HG03439 (cell line): Measurements from ENCODE around the gene HOXC11.

ENCODE experiments used
- ATAC-seq: cut with Tn5 transposase; IDR thresholded peaks from one replicate; pipeline ENCODE4 v1.9.1; 2021; ENCODE audit warnings: mild to moderate bottlenecking, moderate library complexity; ENCODE audit not compliant: unreplicated experiment

HOXC11 gene

DNA sequence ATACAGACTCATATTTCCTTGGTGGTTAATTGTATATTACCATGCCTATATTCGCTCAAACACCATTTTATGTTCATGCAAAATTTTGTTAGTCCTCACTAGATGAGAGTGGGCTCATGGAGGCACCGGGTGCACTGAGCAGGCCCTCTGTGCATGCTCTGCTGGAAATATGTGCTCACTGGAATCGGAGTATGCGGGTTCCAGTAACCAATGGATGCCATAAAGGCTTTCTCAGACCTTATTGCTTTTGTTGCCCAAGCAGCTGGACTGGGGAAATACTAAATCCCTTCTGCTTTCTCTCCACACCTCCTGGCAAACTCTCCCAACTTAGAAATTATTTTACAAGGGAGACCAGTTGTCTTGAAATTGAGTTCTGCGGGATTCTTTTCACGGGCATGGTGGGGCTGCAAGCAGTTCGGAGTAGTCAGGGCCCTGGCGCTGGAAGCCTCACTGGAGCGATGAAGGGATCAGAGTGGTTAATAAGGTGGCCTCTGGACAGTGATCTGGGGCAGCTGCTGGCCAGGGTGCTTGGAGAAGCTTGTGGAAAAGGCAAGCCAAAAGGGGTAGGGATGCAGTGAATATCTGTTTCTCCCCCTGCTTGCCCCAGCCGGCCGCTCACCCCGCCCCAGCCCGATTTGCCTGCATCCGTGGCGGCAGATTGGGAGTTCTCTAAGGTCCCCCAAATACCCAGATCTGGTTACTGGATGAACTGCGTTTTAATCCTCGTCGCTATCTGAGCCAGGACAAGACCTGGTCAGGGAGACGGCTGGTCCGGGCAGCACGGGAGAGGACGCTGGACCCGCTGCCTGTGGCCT, 47.9 kb downstream of the HOXC11 start:
- no peak for ATAC-seq

DNA sequence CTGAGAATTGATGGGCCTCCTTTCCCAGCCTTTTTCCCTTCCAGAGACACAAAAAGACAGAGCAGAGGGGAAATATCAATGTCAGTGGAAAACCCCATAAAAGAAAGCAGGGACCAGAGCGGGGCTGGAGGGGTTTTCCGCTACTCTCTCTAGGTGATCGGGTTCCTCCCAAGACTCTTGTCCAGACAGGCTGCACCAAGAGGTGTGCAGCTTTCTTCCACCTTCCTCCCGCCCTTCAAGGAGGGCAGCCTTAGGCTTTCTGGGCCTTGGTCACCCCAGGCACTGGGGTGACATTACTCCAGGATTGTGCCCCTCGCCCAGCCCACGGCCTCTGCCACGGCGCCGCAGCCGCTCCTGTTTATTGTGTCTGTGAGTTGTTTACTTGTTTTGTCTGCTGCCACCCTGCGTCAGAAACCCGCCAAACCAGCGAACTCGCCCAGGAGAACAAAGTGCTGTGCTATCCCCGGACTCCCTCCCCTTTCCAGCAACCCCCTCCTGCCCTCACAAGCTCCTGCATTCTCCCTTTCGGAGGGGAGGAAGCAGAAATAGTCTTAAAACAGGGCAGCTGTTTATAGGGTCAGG, 48.6 kb downstream of the HOXC11 start:
- ATAC-seq: no peak

DNA sequence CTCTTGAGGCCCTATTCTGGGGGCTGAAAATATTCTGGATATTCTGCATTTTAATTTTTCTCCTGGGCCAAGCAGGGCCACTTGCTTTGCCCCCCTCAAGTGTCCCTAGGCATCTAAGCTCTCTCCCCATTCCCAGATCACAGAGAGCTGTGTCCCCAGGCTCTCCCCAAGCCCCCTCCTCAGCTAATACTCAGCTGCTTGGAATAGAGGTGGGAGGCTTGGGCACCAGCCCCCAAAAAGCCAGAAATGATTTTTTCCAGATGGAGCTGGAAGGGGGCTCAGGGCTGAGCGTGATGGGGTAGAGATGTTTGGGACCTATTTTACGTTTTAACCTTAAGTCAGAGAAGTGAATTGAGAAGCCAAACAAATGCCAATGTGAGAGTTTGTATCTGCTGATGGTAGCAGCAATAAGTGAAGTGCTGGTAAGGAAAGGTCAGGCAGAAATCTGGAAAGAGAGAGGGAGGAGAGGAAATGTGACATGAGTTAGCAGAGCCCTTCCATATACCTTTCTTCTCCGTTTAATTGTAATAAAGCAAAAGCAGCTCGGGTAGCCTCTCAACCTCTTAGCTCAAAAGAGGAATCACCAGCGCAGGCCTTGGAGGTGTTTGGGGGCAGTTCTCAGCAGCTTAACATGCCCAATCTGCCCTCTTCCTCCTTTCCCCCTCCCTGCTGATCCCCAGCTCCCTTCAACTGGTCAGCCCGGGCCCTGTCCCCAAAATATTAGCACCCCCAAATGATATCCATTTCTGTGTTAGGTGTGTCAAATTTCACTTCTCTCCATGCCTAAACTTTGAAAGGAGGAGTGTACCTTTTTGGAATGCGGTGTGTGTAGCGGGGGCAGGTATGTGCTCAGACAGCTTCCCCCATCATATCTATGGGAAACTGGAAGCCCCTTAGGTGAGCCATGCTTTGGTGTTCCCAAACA, 50.3 kb downstream of the HOXC11 start:
- no peak for ATAC-seq

DNA sequence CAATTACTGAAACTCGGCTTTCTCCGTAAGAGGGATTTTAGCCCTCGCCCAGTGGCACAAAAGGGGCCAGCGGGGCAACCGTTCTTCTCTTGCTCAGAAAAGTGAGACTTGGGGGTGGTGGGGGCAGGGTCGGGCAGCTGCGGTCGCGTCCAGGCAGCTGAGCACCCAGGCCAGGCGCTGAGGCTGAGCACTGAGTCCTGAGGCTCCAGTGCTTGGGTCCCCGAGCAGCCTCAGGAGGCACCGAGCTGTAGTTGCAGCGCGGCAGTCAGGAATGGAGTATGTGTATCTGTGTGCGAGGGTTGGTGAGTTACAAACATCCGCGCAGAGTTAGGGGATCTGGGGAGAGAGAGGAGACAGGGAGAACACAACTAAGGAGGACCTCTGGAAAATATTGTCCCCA, 51.2 kb downstream of the HOXC11 start:
- ATAC-seq: no peak

DNA sequence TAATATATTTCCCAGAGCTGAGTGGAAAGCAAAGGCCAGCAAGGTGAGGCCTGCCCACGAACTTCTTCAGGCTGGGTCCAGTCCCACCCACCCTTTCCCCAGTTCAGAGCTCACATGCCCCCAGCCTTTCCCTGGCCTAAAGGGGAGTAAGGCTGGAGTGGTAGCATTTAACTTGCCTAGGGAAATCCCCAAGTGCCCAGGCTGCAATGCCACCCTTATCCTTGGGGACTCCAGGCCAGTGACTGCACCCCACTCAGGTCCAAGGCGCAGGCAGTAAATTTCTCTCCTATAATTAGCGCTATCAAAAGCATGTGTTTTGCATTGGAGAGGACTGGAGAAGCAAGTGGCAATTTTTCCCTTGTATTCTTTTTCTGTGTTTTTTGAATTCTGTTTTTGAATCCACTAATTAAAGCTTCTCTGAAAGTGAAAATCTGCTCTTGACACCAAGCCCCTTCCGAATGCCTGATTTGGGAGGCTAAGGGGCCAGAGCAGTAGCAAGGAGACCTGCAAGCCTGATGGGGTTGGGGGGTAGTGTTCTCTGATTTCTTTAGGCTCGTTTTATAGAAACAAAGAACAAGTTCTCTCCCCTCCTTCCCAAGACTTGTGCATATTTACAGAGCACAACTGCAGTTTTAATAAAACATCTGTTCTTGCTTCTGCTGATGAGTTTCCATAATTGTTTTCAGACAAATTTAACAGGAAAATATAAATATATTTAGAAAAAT, 51.8 kb downstream of the HOXC11 start:
- ATAC-seq: no peak

DNA sequence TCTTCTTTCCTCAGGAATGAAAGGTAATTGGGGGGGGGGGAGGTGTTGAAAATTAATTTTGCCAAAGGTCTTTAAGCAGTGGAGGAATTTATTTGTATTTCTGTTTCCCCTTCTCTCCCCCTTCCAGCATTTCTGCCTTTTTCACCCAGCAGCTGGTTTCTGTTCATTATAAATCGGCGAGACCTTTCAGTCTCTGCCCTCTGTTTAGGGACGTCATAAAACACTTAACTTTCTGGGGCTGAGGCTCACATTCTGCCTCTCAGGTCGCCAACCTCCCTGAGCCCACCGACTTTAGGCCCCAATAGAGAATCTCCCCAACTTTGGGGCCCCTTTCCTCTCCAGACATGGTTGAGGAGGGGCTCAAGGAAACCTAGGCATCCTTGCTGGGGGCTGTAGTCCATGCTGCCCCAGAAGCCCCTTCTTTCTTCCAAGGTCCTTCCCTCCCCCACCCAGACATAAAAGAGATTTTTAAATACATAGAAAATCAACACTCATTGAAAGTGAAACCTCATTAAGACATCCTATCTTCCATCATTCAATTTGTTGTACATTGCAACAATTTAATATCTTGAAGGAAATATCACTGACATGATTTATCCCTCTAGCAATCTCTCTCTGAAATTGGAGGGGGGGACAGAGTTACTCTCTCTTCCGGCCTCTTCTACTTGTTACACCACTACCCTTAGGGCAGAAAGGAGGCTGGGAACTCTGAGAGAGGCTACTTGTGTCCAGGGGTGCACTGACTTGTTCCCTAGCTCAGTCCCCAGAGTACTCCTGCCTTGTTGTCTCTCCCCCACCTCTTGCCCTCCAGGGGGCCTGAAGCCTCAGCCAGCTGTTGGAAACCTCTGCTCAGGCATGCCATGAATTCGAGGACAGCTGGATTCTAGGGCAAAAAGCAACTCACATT, 52.8 kb downstream of the HOXC11 start:
- ATAC-seq: no peak

DNA sequence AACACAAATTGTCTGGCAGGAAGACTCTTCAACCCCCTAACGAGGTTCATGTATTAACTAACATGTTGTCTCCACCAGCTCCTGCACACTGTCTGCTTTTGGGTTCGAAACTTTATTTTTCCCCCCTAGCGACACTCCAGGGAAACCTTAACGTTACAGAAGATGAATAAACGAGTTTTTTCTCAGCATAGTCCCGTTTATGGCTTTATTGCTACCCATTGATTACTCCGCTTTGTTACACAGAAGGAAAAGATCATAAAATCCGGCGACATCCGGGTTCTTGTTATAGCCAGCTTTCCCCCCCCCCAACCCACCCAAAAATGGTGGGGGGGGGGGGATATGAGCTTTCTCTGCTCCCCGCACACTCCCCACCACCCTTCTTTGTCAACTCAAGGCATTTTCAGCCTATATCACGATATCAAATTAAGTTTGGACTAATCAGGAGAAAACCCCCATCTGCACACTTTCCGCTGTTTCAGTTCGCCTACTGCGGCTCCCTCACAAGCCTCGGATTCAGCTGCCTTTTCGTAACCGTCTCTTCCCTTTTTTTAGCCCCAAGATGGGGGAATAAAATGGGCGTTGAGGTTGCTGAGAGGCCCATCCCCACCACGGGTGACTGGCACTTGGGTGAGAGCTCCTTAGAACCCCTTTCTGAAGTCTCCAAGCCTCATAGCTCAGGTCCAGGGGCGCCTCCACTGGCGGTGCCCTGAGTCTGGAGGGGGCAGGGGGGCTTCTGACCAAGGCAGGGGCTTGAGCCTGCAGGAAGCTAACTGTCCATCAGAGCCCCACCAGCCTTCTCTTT, 53.9 kb downstream of the HOXC11 start:
- no peak for ATAC-seq
